HAP-1 (cell line): ENCODE results near the gene SLC39A10.

Source experiments
- DNase-seq, 2 experiments: peaks; one replicate each; pipeline ENCODE4 v3.0.0-alpha.2; 2016 to 2020; ENCODE audit warnings: low spot score in 2 of 2
- H3K27me3 ChIP-seq: fragments of 250-450 bp; sonication (Bioruptor Pico); 2 replicates; pipeline ENCODE4 v1.5.1; 2020; ENCODE audit warnings: low read depth, mild to moderate bottlenecking, moderate library complexity
- H3K36me3 ChIP-seq: fragments of 250-450 bp; sonication (Bioruptor Pico); replicated peaks from 2 replicates; pipeline ENCODE4 v1.5.1; 2020; ENCODE audit warnings: mild to moderate bottlenecking
- H3K4me1 ChIP-seq: fragments of 250-450 bp; sonication (Bioruptor Pico); 2 replicates; pipeline ENCODE4 v1.5.1; 2020; ENCODE audit warnings: mild to moderate bottlenecking
- H3K4me3 ChIP-seq: fragments of 250-450 bp; sonication (Bioruptor Pico); 2 replicates; pipeline ENCODE4 v1.5.1; 2020; ENCODE audit warnings: mild to moderate bottlenecking, moderate library complexity
- H3K9me3 ChIP-seq: fragments of 250-450 bp; sonication (Bioruptor Pico); 2 replicates; pipeline ENCODE4 v1.5.1; 2020; ENCODE audit warnings: mild to moderate bottlenecking, moderate library complexity
- in situ Hi-C: fragments of 300-500 bp; cut with MboI; formaldehyde crosslinking; loops from 3 replicates; pipeline ENCODE4 v1.14.3; 2020; ENCODE audit warnings: low sequenced_read_pairs, inconsistent platforms, mixed read lengths

Gene SLC39A10

GRCh38 chr2:195734931-195735330, 77.9 kb downstream of the SLC39A10 start:
- no peaks in the 10 kb centered on the region for H3K9me3 ChIP-seq
- DNase-seq: no peak
- in situ Hi-C loops: no loop called here
- H3K4me3 ChIP-seq: no peak overlapping the region
- H3K27me3 ChIP-seq: no peaks in the 10 kb centered on the region
- peaks cover 3% of the 10 kb centered on the region for H3K4me1 ChIP-seq
- peaks cover 3% of the 10 kb centered on the region for H3K36me3 ChIP-seq

- in situ Hi-C loops: no loop called here
These were observed 78.3 kb downstream of the SLC39A10 start for GRCh38 chr2:195735347-195735746.

GRCh38 chr2:195737511-195738325, 80.7 kb downstream of the SLC39A10 start:
- DNase-seq: no peak
- in situ Hi-C loops: no loop called here

More at GRCh38 chr2:195735347-195735746, 78.3 kb downstream of the SLC39A10 start:
- Histone ChIP-seq H3K36me3 (peaks cover 3% of the 10 kb centered on the region), H3K4me1 (peaks cover 3% of the 10 kb centered on the region), H3K4me3 (no peak overlapping the region), H3K27me3 (no peaks in the 10 kb centered on the region), H3K9me3 (no peaks in the 10 kb centered on the region)
- no peak for DNase-seq

GRCh38 chr2:195741191-195741590, 84.2 kb downstream of the SLC39A10 start:
- Histone ChIP-seq H3K9me3 (no peaks in the 10 kb centered on the region), H3K27me3 (no peaks in the 10 kb centered on the region), H3K4me1 (no peaks in the 10 kb centered on the region), H3K36me3 (no peaks in the 10 kb centered on the region), H3K4me3 (no peak overlapping the region)
- DNase-seq: no peak
- in situ Hi-C loops: no loop called here

More at GRCh38 chr2:195737511-195738325, 80.7 kb downstream of the SLC39A10 start:
- Histone ChIP-seq H3K36me3 (peaks cover 3% of the 10 kb centered on the region), H3K4me3 (no peak overlapping the region), H3K9me3 (no peaks in the 10 kb centered on the region), H3K27me3 (no peaks in the 10 kb centered on the region), H3K4me1 (peaks cover 3% of the 10 kb centered on the region; the same call in 1 of the 2 replicates)

- Histone ChIP-seq H3K36me3 (no peaks in the 10 kb centered on the region), H3K9me3 (no peaks in the 10 kb centered on the region), H3K4me1 (no peaks in the 10 kb centered on the region), H3K27me3 (no peaks in the 10 kb centered on the region), H3K4me3 (no peak overlapping the region)
- in situ Hi-C loops: no loop called here
- no peak for DNase-seq
These were observed 99.4 kb downstream of the SLC39A10 start for GRCh38 chr2:195756218-195756942.

GRCh38 chr2:195758846-195759245, 101.8 kb downstream of the SLC39A10 start:
- Histone ChIP-seq H3K9me3 (no peaks in the 10 kb centered on the region), H3K4me3 (no peak overlapping the region), H3K27me3 (no peaks in the 10 kb centered on the region), H3K36me3 (no peaks in the 10 kb centered on the region), H3K4me1 (no peaks in the 10 kb centered on the region)
- DNase-seq: no peak
- in situ Hi-C loops: no loop called here

GRCh38 chr2:195759877-195760276, 102.9 kb downstream of the SLC39A10 start:
- DNase-seq: no peak
- Histone ChIP-seq H3K27me3 (no peaks in the 10 kb centered on the region), H3K9me3 (no peaks in the 10 kb centered on the region; the same call in 1 of the 2 replicates), H3K4me3 (no peak overlapping the region), H3K36me3 (no peaks in the 10 kb centered on the region), H3K4me1 (no peaks in the 10 kb centered on the region)
- in situ Hi-C loops: no loop called here

- no peak for DNase-seq
- Histone ChIP-seq H3K36me3 (no peaks in the 10 kb centered on the region), H3K4me1 (peaks cover 3% of the 10 kb centered on the region; the same call in 1 of the 2 replicates), H3K4me3 (no peak overlapping the region), H3K27me3 (no peaks in the 10 kb centered on the region), H3K9me3 (peaks cover 3% of the 10 kb centered on the region; the same call in 1 of the 2 replicates)
- in situ Hi-C loops: no loop called here
These were observed 106.8 kb downstream of the SLC39A10 start for GRCh38 chr2:195763866-195764265.

GRCh38 chr2:195766691-195767090, 109.7 kb downstream of the SLC39A10 start:
- peaks cover 3% of the 10 kb centered on the region; the same call in 1 of the 2 replicates for H3K4me1 ChIP-seq
- H3K27me3 ChIP-seq: no peaks in the 10 kb centered on the region
- in situ Hi-C loops: no loop called here
- no peaks in the 10 kb centered on the region for H3K36me3 ChIP-seq
- peaks cover 3% of the 10 kb centered on the region; the same call in 1 of the 2 replicates for H3K9me3 ChIP-seq
- no peak for DNase-seq
- no peak overlapping the region for H3K4me3 ChIP-seq

GRCh38 chr2:195768431-195768830, 111.4 kb downstream of the SLC39A10 start:
- in situ Hi-C loops: no loop called here
- DNase-seq: no peak
- no peak overlapping the region for H3K4me3 ChIP-seq
- H3K4me1 ChIP-seq: peaks cover 3% of the 10 kb centered on the region; the same call in 1 of the 2 replicates
- no peaks in the 10 kb centered on the region for H3K36me3 ChIP-seq
- peaks cover 3% of the 10 kb centered on the region; the same call in 1 of the 2 replicates for H3K9me3 ChIP-seq
- H3K27me3 ChIP-seq: no peaks in the 10 kb centered on the region

- no peak for DNase-seq
- peaks cover 3% of the 10 kb centered on the region; the same call in 1 of the 2 replicates for H3K4me1 ChIP-seq
- 0 out of 2 replicates have a peak, but pooled peaks cover 3% of the 10 kb centered on the region for H3K9me3 ChIP-seq
- no peaks in the 10 kb centered on the region for H3K27me3 ChIP-seq
- H3K4me3 ChIP-seq: no peak overlapping the region
- H3K36me3 ChIP-seq: no peaks in the 10 kb centered on the region
- in situ Hi-C loops: no loop called here
These were observed 112.9 kb downstream of the SLC39A10 start for GRCh38 chr2:195769975-195770374.

GRCh38 chr2:195779491-195779890, 122.5 kb downstream of the SLC39A10 start:
- Histone ChIP-seq H3K36me3 (no peaks in the 10 kb centered on the region), H3K27me3 (no peaks in the 10 kb centered on the region), H3K9me3 (no peaks in the 10 kb centered on the region), H3K4me3 (no peak overlapping the region), H3K4me1 (no peaks in the 10 kb centered on the region)
- no peak for DNase-seq
- in situ Hi-C loops: no loop called here

- H3K36me3 ChIP-seq: no peaks in the 10 kb centered on the region
- H3K4me3 ChIP-seq: no peak overlapping the region
- H3K27me3 ChIP-seq: no peaks in the 10 kb centered on the region
- no peaks in the 10 kb centered on the region for H3K9me3 ChIP-seq
- no peaks in the 10 kb centered on the region for H3K4me1 ChIP-seq
- DNase-seq: no peak
- in situ Hi-C loops: no loop called here
These were observed 125.1 kb downstream of the SLC39A10 start for GRCh38 chr2:195782156-195782555.
